SU-DHL-6 (cell line): Measurements from ENCODE around the gene MTA2.

Experiments used
- CTCF ChIP-seq: fragments of 200-600 bp; sonication (generic); IDR thresholded peaks from one replicate; pipeline ENCODE4 v1.5.1; 2017; ENCODE audit warnings: antibody characterized with exemption, mild to moderate bottlenecking, low read length, moderate library complexity; ENCODE audit not compliant: insufficient read depth, poor library complexity, severe bottlenecking
- EZH2phosphoT487 ChIP-seq: fragments of 200-600 bp; sonication (generic), shearing (Covaris generic); conservative IDR thresholded peaks from 2 replicates; pipeline ENCODE4 v1.6.1; 2018; ENCODE audit warnings: mild to moderate bottlenecking, antibody characterized with exemption, low read length, moderate library complexity, mixed read lengths

GRCh38 chr11:62578541-62578940, 23.1 kb downstream of the MTA2 start:
- no peak for TF ChIP-seq EZH2phosphoT487
- TF ChIP-seq CTCF, result no peak
